Coronary artery (tissue), 2 donors: ENCODE results near the gene SPOP.
A peak's percentile ranks its signal among the peaks of the same experiment; 100 is the strongest.

Source experiments
- DNase-seq: peaks from one replicate; pipeline ENCODE4 v3.0.0-alpha.2; 2017; ENCODE audit warnings: low spot score
- H3K27ac ChIP-seq, 2 donors: fragments of 200-600 bp; sonication (generic); one replicate each; pipeline ENCODE4 v1.5.1; 2016 to 2019
- H3K4me3 ChIP-seq: fragments of 200-600 bp; sonication (generic); 2 replicates; pipeline ENCODE4 v1.5.1; 2016; ENCODE audit warnings: mild to moderate bottlenecking, moderate library complexity
- CTCF ChIP-seq: fragments of 200-600 bp; sonication (generic); IDR thresholded peaks from one replicate; pipeline ENCODE4 v1.5.1; 2019; ENCODE audit warnings: antibody characterized with exemption

Gene SPOP

GRCh38 chr17:49578952-49579500 lies 98.9 kb downstream of the SPOP start:
- Histone ChIP-seq H3K27ac (peak overlapping the region; percentile 95), H3K4me3 (peak overlapping the region; percentile 75)
- DNase-seq: no peak
- no peak for TF ChIP-seq CTCF

- no peak for TF ChIP-seq CTCF
- H3K27ac ChIP-seq: peak overlapping the region; percentile 95
- peak overlapping the region; percentile 75 for H3K4me3 ChIP-seq
- no peak for DNase-seq
Measured at GRCh38 chr17:49578414-49578813, 99.5 kb downstream of the SPOP start.

GRCh38 chr17:49577963-49578362 lies 99.9 kb downstream of the SPOP start:
- TF ChIP-seq CTCF: no peak
- Histone ChIP-seq H3K27ac (peak overlapping the region; percentile 95), H3K4me3 (peak overlapping the region; percentile 75)
- DNase-seq: no peak

GRCh38 chr17:49577650-49577934 lies 100.3 kb downstream of the SPOP start:
- no peak for TF ChIP-seq CTCF
- no peak for DNase-seq

GRCh38 chr17:49576917-49577649 lies 100.8 kb downstream of the SPOP start:
- peak; percentile 76 for DNase-seq
- no peak for TF ChIP-seq CTCF
- Histone ChIP-seq H3K4me3 (peak overlapping the region; percentile 75), H3K27ac (peak overlapping the region; percentile 95)

More at GRCh38 chr17:49577650-49577934, 100.3 kb downstream of the SPOP start:
- Histone ChIP-seq H3K27ac (peak overlapping the region; percentile 95), H3K4me3 (peak overlapping the region; percentile 75)

GRCh38 chr17:49576088-49576916 lies 101.6 kb downstream of the SPOP start:
- no peak for TF ChIP-seq CTCF
- peak overlapping the region; percentile 75 for H3K4me3 ChIP-seq
- peak overlapping the region; percentile 95 for H3K27ac ChIP-seq
- peak; percentile 84 for DNase-seq
